HUES6 (cell line): ENCODE data around the gene UCP3.
"Not testable (repeated sequence)": the region's sequence is repeated elsewhere in the genome, so short reads cannot be mapped to it uniquely, and the experiment has no call there.

Source experiments
- H3K27ac ChIP-seq: 2 replicates; pipeline ENCODE4 v1.7.0; 2013; ENCODE audit warnings: low read depth, mild to moderate bottlenecking, low read length, inconsistent platforms
- H3K27me3 ChIP-seq: 2 replicates; pipeline ENCODE4 v1.6.1; 2013; ENCODE audit warnings: low read length; ENCODE audit not compliant: control insufficient read depth, insufficient read depth
- H3K36me3 ChIP-seq: 2 replicates; pipeline ENCODE4 v1.6.1; 2013; ENCODE audit warnings: low read length; ENCODE audit not compliant: control insufficient read depth, insufficient read depth
- H3K4me1 ChIP-seq: 2 replicates; pipeline ENCODE4 v1.6.1; 2013; ENCODE audit warnings: low read length; ENCODE audit not compliant: control insufficient read depth, insufficient read depth
- H3K4me3 ChIP-seq: 2 replicates; pipeline ENCODE4 v1.5.1; 2013; ENCODE audit warnings: low read depth, low read length
- H3K9ac ChIP-seq: one replicate; pipeline ENCODE4 v1.6.1; 2013; ENCODE audit warnings: mild to moderate bottlenecking, low read length
- H3K9me3 ChIP-seq: 2 replicates; pipeline ENCODE4 v1.6.1; 2013; ENCODE audit warnings: low read depth, low read length; ENCODE audit not compliant: control insufficient read depth, insufficient read depth

Gene UCP3

GRCh38 chr11:73998846-73999575 is 9.9 kb downstream of the UCP3 start:
- Histone ChIP-seq H3K27ac (no peak overlapping the region), H3K4me3 (no peak overlapping the region), H3K9me3 (no peaks in the 10 kb centered on the region)

GRCh38 chr11:73997120-73997770 is 11.6 kb downstream of the UCP3 start:
- Histone ChIP-seq H3K9ac (no peak overlapping the region), H3K9me3 (no peaks in the 10 kb centered on the region), H3K4me1 (0 out of 2 replicates have a peak, but pooled peaks cover 6% of the 10 kb centered on the region), H3K27ac (no peak overlapping the region), H3K36me3 (no peaks in the 10 kb centered on the region), H3K4me3 (no peak overlapping the region), H3K27me3 (no peaks in the 10 kb centered on the region)

More at GRCh38 chr11:73998846-73999575, 9.9 kb downstream of the UCP3 start:
- H3K36me3 ChIP-seq: no peaks in the 10 kb centered on the region; the same call in 1 of the 2 replicates
- no peaks in the 10 kb centered on the region for H3K27me3 ChIP-seq
- 0 out of 2 replicates have a peak, but pooled peaks cover 6% of the 10 kb centered on the region for H3K4me1 ChIP-seq
- no peak overlapping the region for H3K9ac ChIP-seq

DNA sequence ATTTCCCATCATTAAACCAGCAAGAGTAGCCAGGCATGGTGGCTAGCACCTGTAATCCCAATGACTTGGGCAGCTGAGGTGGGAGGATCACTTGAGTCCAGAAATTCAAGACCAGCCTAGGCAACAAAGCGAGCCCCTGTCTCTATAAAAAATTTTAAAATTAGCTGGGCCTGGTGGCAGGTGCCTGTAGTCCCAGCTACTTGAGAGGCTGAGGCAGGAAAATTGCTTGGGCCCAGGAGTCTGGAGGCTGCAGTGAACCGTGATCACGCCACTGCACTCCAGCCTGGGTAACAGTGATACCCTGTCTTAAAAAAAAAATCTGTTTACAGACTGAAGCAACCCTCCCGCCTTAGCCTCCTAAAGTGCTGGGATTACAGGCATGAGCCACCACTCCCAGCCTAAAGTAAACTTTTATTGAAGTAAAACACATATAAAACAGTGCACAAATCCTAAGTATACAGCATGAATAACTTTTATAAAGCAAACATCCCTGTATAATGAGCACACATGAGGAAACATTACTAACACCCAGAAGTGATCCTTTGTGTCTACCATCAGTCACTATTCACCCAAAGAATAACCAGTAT is 12.6 kb downstream of the UCP3 start:
- Histone ChIP-seq H3K4me1 (0 out of 2 replicates have a peak, but pooled peaks cover 6% of the 10 kb centered on the region), H3K36me3 (no peaks in the 10 kb centered on the region), H3K27ac (no peak overlapping the region), H3K27me3 (no peaks in the 10 kb centered on the region), H3K9ac (no peak overlapping the region), H3K4me3 (no peak overlapping the region), H3K9me3 (no peaks in the 10 kb centered on the region)

- 0 out of 2 replicates have a peak, but pooled peaks cover 4% of the 10 kb centered on the region for H3K4me1 ChIP-seq
- no peak overlapping the region for H3K27ac ChIP-seq
- H3K9ac ChIP-seq: no peak overlapping the region
- no peaks in the 10 kb centered on the region for H3K9me3 ChIP-seq
- H3K4me3 ChIP-seq: no peak overlapping the region
- H3K36me3 ChIP-seq: no peaks in the 10 kb centered on the region
- H3K27me3 ChIP-seq: no peaks in the 10 kb centered on the region
Measured at GRCh38 chr11:73995731-73996130, 13.2 kb downstream of the UCP3 start.

GRCh38 chr11:73995247-73995646 is 13.6 kb downstream of the UCP3 start:
- H3K9me3 ChIP-seq: no peaks in the 10 kb centered on the region
- no peaks in the 10 kb centered on the region for H3K36me3 ChIP-seq
- H3K27ac ChIP-seq: no peak overlapping the region
- no peak overlapping the region for H3K9ac ChIP-seq
- H3K4me1 ChIP-seq: no peaks in the 10 kb centered on the region
- H3K27me3 ChIP-seq: no peaks in the 10 kb centered on the region
- H3K4me3 ChIP-seq: no peak overlapping the region

- Histone ChIP-seq H3K27ac (no peak overlapping the region), H3K9ac (no peak overlapping the region), H3K4me3 (no peak overlapping the region), H3K4me1 (no peaks in the 10 kb centered on the region), H3K27me3 (no peaks in the 10 kb centered on the region), H3K9me3 (no peaks in the 10 kb centered on the region), H3K36me3 (no peaks in the 10 kb centered on the region)
Measured at GRCh38 chr11:73991471-73992006, 17.3 kb downstream of the UCP3 start.

GRCh38 chr11:73990730-73991129 is 18.2 kb downstream of the UCP3 start:
- no peak overlapping the region for H3K9ac ChIP-seq
- H3K27ac ChIP-seq: no peak overlapping the region
- no peaks in the 10 kb centered on the region for H3K9me3 ChIP-seq
- H3K36me3 ChIP-seq: no peaks in the 10 kb centered on the region
- no peaks in the 10 kb centered on the region for H3K4me1 ChIP-seq
- no peak overlapping the region for H3K4me3 ChIP-seq
- no peaks in the 10 kb centered on the region for H3K27me3 ChIP-seq

- no peak overlapping the region for H3K9ac ChIP-seq
- no peaks in the 10 kb centered on the region for H3K9me3 ChIP-seq
- H3K4me1 ChIP-seq: no peaks in the 10 kb centered on the region
- H3K27ac ChIP-seq: no peak overlapping the region
- no peak overlapping the region for H3K4me3 ChIP-seq
- H3K36me3 ChIP-seq: no peaks in the 10 kb centered on the region
- H3K27me3 ChIP-seq: no peaks in the 10 kb centered on the region
Measured at GRCh38 chr11:73989156-73989555, 19.7 kb downstream of the UCP3 start.

GRCh38 chr11:73988227-73988626 is 20.7 kb downstream of the UCP3 start:
- Histone ChIP-seq H3K9ac (no peak overlapping the region), H3K4me1 (peaks cover 7% of the 10 kb centered on the region), H3K27ac (no peak overlapping the region), H3K9me3 (no peaks in the 10 kb centered on the region), H3K36me3 (no peaks in the 10 kb centered on the region), H3K4me3 (no peak overlapping the region), H3K27me3 (no peaks in the 10 kb centered on the region)

DNA sequence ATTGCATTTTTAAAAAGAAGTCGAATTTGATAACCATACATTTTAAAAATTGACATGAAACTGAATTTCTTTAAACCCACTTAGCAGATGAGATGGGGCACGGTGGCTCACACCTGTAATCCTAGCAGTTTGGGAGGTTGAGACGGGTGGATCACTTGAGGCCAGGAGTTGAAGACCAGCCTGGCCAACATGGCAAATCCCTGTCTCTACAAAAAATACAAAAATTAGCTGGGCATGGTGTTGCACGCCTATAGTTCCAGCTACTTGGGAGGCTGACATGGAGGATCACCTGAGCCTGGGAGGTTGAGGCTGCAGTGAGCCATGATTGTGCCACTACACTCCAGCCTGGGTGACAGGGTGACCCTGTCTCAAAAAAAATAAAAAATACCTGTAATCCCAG is 23.2 kb downstream of the UCP3 start:
- H3K27me3 ChIP-seq, H3K36me3 ChIP-seq, H3K4me3 ChIP-seq, H3K27ac ChIP-seq, H3K9me3 ChIP-seq, H3K9ac ChIP-seq: not testable (repeated sequence)
- H3K4me1 ChIP-seq: peaks cover 21% of the 10 kb centered on the region
